Stimulated activated CD8-positive, alpha-beta memory T cell treated with anti-CD3 and anti-CD28 coated beads, Interleukin-15, amount 100 ng/mL, for 4 hours (primary cell): ENCODE data around the gene KRTAP4-8.
"Not testable (repeated sequence)": the region's sequence is repeated elsewhere in the genome, so short reads cannot be mapped to it uniquely, and the experiment has no call there.

Source experiments
- DNase-seq, 2 donors: peaks; one replicate each; pipeline ENCODE4 v3.0.0-alpha.2; 2020; ENCODE audit warnings: low read depth in 2 of 2

KRTAP4-8 gene

DNA sequence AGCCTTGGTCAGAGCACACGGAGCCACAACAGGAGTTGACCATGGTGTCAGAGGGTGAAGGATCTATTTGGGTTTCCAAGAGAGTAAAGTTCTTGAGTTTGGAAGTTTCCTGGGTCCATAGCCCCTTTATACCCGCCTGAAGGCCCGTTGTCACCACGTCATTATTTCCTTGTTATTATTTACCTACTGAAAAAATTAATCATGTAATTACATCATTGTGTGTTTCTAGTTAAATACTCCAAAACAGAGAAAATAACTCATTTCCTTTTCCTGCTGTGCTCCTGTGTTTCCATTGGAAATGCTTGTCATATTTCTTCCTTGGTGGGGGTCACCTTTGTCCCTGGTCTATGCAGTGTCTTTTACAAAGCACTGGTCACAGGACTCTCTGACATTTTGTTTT is at the start of gene KRTAP4-8:
TSS of gene KRTAP4-8 (minus strand) at position 101 of the 400 bp plus-strand sequence. CDS start at position 43, 58 bp downstream.
- no peak for DNase-seq

DNA sequence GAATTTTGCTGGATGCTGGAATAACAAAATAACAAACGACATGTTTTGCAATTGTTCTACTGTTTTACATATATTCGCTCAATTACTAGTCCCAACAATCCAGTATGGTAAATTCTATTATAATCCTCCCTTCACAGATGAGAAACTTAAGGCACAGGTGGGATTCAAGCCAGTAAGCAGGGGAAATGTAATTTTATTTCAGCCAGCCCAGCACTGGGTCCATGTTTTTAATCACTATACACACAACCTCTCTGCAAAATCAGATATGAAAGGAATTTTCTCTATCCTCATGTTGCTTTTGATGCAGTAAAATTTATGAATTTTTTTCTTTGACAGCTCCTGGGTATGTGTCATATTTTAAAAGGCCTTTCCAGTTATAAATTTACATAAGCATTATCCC is 47.3 kb upstream of the KRTAP4-8 start:
- DNase-seq, result no peak

DNA sequence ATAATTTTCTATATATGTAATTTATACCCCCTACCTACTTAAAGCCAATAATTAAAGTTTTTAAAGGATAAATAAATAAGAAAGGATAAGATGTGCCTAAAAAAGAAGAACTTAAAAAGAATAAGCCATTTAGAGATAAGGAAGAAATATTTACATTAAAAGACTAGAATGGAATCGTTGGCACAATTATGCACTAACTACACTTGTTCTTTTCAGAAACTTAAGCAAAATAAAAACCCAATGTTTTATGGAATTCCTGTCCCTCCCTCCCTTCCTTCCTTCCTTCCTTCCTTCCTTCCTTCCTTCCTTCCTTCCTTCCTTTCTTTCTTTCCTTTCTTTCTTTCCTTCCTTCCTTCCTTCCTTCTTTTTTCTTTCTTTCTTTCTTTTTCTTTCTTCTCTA is 46.9 kb upstream of the KRTAP4-8 start:
- no peak for DNase-seq

DNA sequence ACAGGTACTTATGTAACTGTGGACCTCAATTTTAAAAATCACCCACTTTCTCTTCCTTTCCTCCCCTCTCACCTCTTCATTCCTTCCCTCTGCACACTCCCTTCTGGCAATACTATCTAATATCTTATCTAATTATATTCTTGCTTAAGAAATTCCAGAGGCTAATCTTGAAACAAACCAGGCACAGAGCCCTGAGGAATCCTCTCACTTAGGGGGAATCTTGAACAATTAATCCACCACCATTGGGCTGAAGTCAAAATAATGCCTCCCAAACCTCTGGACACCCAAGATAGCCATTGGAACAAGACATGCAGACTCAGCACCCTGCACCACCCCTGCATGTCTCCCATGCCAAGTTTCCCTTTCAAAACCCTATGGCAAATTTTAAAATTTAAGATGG is 43.4 kb upstream of the KRTAP4-8 start:
- no peak for DNase-seq

DNA sequence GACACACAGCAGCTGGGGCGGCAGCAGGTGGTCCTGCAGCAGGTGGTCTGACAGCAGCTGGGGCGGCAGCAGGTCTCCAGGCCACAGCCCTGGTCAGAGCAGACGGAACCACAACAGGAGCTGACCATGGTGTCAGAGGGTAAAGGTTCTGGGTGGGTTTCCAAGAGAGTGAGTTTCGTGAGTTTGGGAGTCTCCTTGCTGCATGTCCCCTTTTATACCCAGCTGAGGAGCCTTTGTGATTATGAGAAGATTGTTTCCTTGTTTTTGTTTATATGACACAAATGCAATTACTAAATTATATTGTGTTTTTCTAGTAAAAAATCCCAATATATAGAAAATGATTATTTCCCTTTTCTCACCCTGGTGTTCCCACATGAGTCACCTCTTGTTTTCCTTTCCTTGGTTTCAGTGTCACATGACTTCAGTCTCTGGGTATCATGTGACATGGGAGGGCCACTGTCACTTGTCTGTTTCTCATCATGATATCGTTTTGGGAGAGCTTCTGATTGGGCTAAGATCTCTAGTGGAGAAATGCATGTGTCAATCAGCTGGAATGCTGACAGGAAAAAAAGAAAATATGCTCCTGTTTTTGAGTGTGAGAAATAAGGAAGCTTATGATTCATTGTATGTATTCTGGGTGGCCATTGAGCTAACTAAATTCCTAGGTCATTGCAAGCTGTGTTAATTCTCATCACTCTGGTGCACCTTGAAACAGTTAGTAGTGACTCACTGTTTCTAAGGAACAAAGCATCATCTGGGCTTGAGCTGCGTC is 42.6 kb upstream of the KRTAP4-8 start, which contains the start of gene KRTAP4-6:
TSS of gene KRTAP4-6 (minus strand) at position 185 of the 772 bp plus-strand sequence. CDS start at position 128, 57 bp downstream.
- DNase-seq, result no peak

DNA sequence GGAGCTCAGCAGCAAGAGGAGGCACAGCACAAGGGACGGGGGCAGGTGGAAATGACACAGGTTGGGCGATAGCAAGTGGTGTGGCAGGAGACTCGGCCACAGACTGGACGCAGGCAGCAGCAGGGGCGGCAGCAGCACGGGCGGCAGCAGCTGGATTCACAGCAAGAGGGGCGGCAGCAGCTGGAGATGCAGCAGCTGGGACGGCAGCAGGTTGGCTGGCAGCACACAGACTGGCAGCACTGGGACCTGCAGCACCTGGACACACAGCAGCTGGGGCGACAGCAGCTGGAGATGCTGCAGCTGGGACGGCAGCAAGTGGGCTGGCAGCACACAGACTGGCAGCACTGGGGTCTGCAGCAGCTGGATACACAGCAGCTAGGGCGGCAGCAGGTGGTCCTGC is 41.9 kb upstream of the KRTAP4-8 start:
- DNase-seq, result not testable (repeated sequence)

DNA sequence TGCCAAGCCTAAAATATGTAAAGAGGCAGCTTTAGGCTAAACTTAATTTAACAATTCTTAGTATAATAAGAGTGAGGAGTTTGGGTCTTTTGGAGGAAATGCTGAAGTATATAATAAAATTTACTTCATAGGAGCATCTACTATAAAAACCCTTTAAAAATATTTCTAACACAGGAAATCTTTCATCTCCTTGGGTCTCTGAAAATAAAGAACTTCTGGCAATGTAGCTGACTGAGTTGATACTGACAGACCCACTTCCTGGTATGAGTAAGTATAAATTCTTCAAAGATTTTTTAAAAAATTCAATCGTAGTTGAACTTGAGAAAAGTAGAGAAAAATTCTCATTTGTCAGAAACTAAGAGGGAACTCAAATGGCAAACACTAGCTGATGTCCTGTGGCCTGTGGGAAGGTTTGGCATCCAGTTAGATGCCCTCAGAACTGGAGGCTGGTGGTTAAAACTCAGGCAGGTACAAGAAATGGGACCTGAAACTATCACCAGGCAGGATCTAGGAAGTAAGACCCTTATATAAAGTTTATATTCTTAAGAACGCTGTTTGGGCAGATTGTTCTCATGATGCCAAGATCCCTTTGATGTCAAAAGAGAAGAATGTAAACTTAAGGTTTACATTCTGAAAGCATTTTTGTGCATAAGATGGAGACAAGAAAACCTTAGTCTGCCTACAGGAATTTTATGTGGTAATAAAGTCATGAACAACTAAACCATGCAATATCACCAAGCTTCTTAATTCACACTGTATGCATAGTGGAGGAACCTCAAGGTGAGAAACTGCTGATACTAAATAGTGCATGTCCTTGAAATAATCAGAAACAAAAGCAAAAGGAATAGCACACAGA is 36.2 kb upstream of the KRTAP4-8 start:
- DNase-seq, result no peak

DNA sequence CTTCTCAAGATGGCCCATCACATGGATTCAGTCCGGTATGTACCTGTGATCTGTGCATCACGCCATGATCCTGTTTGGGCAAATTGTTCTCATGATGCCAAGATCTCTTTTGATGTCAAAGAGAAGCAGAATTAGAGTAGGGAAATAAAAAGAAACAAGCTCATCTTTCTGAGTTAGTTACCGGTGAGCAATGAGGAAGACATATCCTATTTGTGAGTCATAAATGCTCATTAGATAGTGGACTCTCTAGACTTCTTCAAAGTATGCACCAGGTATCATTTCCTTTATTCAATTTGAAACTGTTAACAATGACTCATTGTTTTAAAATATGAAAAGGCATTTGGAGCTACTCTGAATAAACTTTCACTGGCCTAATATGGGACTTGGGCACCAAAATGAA is 34.0 kb upstream of the KRTAP4-8 start:
- DNase-seq, result no peak

DNA sequence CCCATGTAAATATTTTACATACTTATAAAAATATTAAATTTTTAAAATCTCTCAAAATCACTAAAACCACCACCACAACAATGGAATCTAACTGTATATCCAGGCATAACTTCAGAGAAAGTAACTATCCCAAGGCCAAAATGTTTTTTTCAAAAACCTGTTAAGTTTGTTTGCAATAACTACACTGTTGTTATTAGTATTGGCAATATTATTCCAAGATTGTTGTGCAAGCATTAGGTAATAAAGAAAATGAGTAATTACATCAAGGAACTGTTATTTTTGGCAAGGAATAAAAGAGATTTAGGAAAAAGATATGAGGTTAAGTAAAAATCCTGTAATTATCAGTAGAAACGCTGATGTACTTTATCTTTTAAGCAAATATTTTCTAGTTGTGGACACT is 29.4 kb upstream of the KRTAP4-8 start:
- no peak for DNase-seq

DNA sequence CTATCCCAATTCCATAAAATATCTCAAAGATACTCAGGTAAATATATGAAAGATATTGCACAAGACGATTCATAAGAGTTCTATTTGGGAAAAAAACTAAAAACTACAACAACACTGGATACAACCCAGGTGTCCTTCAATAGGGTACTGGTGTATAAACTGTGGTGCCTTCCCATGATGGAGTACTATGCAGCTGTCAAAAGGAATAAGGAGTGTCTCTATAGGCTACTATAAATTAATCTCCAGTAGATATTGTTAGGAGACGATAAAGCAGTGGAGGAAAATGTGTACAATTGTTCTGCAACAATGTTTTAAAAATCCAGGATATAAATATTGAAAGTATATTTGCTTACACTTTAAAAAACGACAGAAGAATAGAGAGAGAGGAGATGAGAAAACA is 28.5 kb upstream of the KRTAP4-8 start:
- no peak for DNase-seq

DNA sequence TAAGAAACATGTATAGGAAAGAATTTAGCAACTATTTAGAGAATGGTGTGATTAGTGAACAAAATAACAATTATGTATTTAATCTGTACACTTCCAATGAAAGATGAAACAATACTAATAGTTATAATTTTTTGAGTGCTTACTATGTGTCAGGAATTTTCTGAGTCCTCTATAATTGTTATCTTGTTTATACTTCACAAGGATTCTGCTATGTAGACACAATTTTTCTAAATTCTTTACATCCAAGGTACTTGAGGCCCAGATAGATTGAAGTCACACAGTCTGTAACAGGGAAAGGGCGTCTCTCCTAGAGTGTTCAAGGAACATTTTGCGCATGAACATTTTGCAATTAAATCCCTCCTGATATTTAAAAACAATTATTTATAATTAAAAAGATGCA is 27.1 kb upstream of the KRTAP4-8 start:
- no peak for DNase-seq

DNA sequence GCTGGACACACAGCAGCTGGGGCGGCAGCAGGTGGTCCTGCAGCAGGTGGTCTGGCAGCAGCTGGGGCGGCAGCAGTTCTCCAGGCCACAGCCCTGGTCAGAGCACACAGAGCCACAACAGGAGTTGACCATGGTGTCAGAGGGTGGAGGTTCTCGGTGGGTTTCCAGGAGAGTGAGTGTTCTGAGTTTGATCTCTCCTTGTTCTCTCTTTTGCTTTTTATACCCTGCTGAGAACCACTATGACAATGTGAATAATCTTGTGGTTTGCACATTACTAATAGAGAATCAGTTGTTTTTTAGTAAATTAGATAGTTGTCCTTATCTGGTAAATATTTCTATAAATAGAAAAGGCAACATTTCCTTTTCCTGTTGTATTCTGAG is 26.0 kb upstream of the KRTAP4-8 start, which contains the start of gene KRTAP4-12:
TSS of gene KRTAP4-12 (minus strand) at position 192 of the 381 bp plus-strand sequence. CDS start at position 132, 60 bp downstream.
- DNase-seq, result not testable (repeated sequence)

DNA sequence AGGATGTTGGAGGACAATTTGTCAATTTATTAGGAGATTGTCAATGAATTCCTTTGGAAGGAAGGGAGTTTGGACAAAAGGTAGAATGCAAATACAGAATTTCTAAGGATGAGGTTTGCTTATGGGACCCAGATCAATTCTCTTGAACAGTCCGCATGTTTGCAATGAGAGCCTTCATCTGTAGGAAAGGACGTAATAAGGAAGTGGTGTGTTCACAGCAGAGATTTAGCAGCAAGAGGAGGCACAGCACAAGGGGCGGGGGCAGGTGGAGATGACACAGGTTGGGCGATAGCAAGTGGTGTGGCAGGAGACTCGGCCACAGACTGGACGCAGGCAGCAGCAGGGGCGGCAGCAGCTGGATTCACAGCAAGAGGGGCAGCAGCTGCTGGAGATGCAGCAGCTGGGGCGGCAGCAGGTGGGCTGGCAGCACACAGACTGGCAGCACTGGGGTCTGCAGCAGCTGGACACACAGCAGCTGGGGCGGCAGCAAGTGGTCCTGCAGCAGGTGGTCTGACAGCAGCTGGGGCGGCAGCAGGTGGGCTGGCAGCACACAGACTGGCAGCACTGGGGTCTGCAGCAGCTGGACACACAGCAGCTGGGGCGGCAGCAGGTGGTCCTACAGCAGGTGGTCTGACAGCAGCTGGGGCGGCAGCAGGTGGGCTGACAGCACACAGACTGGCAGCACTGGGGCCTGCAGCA is 25.5 kb upstream of the KRTAP4-8 start:
- DNase-seq, result not testable (repeated sequence)

DNA sequence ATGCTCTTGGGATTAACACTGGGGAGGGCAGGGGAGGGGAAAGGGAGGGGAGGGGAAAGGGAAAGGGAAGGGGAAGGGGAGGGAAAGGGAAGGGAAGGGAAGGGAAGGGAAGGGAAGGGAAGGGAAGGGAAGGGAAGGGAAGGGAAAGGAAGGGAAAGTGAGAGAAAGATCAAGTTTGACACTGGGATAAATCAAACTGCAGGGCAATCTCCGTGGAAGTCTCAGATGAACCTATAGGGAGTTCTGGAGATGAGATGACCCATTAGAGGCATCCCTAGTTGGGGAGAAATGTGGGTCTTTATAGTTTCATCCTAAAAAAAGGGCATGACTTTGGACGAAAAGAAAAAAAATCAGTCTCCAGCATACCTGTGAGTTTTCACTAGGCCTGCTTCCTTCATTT is 23.8 kb upstream of the KRTAP4-8 start:
- DNase-seq, result no peak

DNA sequence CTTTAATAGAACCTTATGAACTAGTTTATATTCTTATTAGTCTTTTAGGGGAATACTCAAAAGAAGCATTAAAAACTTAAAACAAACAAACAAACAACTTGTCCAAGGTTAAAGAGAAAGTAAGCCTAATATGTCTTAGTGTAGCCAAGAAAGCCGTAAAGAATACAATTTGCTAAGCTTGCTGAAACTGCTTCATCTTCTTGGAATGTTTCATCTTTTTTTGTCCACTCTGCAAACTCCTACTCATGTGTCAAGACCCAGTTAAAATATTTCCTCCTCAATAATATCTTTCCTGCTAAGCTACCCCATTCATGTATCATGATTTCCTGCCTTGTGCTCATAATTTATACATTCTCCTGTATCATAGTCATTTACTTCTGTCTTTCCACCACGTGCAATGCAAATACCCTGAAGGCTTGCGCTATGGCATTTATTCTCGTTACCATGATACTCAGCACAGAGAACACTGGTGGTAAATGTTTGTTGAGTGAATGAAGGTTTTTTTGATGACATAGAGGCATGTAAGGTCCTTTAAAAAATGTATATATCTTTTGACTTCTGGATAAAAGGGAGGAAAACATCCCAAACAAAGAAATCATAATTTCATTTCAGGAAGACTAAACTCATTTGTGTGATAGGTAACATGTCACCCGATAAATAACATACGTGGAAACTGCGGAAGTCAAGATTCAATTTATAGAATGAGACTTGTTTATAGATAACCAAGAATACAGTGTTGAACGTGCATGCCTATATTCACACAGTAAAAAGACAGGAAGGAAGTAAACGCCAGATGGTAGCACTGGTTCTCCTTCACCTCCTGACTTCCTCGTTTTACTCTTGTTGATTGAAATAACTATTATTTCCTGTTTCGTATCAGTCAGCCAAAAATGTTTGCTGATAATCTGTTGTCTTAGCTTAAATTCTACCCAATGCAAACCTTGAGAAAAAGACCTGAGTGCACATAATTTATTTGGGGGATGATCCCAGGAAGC is 22.1 kb upstream of the KRTAP4-8 start:
- DNase-seq, result not testable (repeated sequence)

DNA sequence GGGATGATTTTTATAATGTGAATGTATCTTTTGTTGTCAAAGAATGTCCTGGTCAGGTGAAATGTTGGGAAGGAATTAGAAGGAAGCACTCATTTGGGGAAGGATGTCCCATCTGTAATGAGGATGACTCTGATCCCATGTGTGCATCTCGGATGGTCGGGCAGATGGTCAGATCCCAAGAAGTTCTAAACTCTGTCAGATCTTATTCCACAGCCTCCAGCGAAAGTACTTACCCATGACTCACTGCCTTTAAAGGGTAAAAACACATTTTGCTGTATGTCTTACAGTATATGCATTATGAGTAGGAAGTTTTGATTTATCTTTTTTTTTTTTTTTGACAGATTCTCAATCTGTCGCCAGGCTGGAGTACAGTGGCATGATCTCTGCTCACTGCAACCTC is 20.8 kb upstream of the KRTAP4-8 start:
- no peak for DNase-seq

DNA sequence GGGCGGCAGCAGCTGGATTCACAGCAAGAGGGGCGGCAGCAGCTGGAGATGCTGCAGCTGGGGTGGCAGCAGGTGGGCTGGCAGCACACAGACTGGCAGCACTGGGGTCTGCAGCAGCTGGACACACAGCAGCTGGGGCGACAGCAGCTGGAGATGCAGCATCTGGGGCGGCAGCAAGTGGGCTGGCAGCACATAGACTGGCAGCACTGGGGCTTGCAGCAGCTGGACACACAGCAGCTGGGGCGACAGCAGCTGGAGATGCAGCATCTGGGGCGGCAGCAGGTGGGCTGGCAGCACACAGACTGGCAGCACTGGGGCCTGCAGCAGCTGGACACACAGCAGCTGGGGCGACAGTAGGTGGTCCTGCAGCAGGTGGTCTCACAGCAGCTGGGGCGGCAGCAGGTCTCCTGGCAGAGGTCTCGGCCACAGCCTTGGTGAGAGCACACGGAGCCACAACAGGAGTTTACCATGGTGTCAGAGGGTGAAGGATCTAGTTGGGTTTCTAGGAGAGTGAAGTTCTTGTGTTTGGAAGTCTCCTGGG is 20.0 kb upstream of the KRTAP4-8 start, which contains the start of gene KRTAP4-11:
TSS of gene KRTAP4-11 (minus strand) at position 528 of the 541 bp plus-strand sequence. CDS start at position 470, 58 bp downstream.
- DNase-seq, result not testable (repeated sequence)

DNA sequence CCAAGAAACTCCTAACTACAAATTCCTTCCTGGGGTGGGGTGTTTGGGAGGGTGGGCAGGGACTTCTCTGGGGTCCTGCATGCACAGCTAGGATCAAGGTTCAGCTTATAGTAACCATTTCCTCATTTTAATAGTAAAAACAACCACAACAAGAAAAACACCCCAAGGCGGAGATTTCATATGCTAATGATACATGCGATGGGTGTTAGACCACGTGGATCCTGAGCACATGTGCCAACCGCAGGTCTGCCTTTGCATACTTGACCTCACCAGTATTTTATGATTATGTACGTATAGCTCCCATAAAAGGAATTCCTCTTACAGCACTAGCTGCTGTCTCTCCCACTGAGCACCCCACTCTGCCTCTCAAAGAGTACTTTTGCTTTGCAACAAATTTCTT is 18.4 kb upstream of the KRTAP4-8 start:
- DNase-seq, result no peak

DNA sequence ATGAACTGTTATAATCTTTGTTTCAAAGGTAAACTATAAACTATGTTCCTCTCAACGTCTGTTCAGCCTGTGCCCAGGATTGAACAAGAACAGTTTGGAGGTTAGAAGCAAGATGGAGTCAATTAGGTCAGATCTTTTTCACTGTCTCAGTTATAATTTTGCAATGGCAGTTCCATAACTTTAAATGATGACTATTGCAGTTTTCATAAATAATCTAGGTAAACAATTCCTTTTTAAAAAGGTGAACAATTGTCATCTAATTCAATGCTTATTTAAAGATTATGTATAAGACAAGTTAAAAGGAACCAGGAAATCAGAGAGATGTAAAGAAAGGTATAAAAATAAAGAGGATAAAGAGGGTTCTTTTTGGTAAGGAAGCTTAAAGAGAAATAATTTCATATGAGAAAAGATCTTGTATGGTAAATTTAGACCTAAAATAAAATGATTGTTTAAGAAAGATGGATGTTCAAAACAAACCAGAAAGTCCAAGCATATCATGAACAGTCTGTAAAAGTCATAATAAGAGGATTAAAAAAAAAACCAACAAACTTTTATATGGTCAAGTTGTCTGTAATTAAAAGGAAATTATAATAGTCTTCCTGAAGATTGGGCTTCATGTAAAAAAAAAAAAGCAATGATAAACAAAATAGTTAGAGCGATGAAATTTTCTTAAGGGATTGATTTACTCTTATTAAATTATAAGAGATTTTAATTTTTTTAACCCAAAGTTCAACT is 13.4 kb upstream of the KRTAP4-8 start:
- no peak for DNase-seq
